K562 (cell line): ENCODE measurements around the gene BBLN. TPM values are rescaled to one million over a fixed set of nuclear protein-coding genes. Genes with fewer than 3 reads are reported as not detected.

ENCODE experiments used
- ARID2 ChIP-seq: fragments of 450-650 bp; IDR thresholded peaks from 2 replicates; pipeline ENCODE4 v1.6.1; 2017; ENCODE audit warnings: antibody characterized with exemption, mild to moderate bottlenecking
- BRF1 ChIP-seq: IDR thresholded peaks from 3 replicates; pipeline ENCODE4 v1.6.1; 2011; ENCODE audit warnings: borderline replicate concordance, mild to moderate bottlenecking; ENCODE audit not compliant: insufficient read length; ENCODE audit errors: extremely low read depth
- CHD4 ChIP-seq: fragments of 200-600 bp; sonication (generic); IDR thresholded peaks from 3 replicates; pipeline ENCODE4 v1.6.1; 2012; ENCODE audit warnings: low read depth, mild to moderate bottlenecking, mixed read lengths, low read length, inconsistent platforms; ENCODE audit not compliant: insufficient read depth, insufficient replicate concordance, poor library complexity, severe bottlenecking
- GATA2 ChIP-seq: sonication (generic); formaldehyde crosslinking; IDR thresholded peaks from 2 replicates; pipeline ENCODE4 v1.4.0; 2020; ENCODE audit warnings: mild to moderate bottlenecking, missing genetic modification reagents
- HNRNPLL ChIP-seq: fragments of 200-400 bp; formaldehyde crosslinking; IDR thresholded peaks from 2 replicates; pipeline ENCODE4 v1.6.1; 2017; ENCODE audit warnings: low read length, low read depth, mild to moderate bottlenecking; ENCODE audit not compliant: poor library complexity, severe bottlenecking
- MTA2 ChIP-seq: fragments of 450-650 bp; IDR thresholded peaks from 2 replicates; pipeline ENCODE4 v1.6.1; 2016; ENCODE audit warnings: low read depth
- SP2 ChIP-seq: IDR thresholded peaks from 2 replicates; pipeline ENCODE4 v1.6.1; 2011; ENCODE audit warnings: mild to moderate bottlenecking, low read depth, low read length, moderate library complexity; ENCODE audit not compliant: poor library complexity, severe bottlenecking; ENCODE audit errors: extremely low read depth
- ZNF133 ChIP-seq: fragments of 250-450 bp; sonication (Bioruptor Pico); IDR thresholded peaks from 2 replicates; pipeline ENCODE4 v1.4.0; 2020; ENCODE audit warnings: mild to moderate bottlenecking
- ZNF583 ChIP-seq: fragments of 250-450 bp; sonication (Bioruptor Pico); IDR thresholded peaks from 2 replicates; pipeline ENCODE4 v1.4.0; 2020
- polyA plus RNA-seq, 8 experiments: library from polyadenylated mRNA; depleted of rRNA in 4 of 8; stranded (reverse) in 5 of 8; unstranded in 3 of 8; fragments of >200 nt; fragmentation: Nextera tagmentation in 2 of 8; fragmentation: Illumina TruSeq in 1 of 8; extraction: Ambion mirVana in 2 of 8; extraction: Trizol in 1 of 8; gene quantifications; 2 replicates each; pipeline versions ENCODE4 v1.2.1 to v1.2.3, GENCODE V29; 2011 to 2014; ENCODE audit warnings: inconsistent platforms in 1 of 8, missing spikeins in 1 of 8
- total RNA-seq, 7 experiments: library from RNA; depleted of rRNA in 6 of 7; stranded (reverse); fragments of >200 nt in 6 of 7; fragmentation: Illumina TruSeq in 2 of 7; extraction: Trizol in 2 of 7; gene quantifications; 2 replicates each; pipeline versions ENCODE4 v1.2.1 to v1.2.3, GENCODE V29; 2011 to 2021; ENCODE audit warnings: low replicate concordance in 1 of 7
- TF ChIP-seq, protein P1 (sequence below): fragments of 450-650 bp; IDR thresholded peaks from 2 replicates; pipeline ENCODE4 v1.6.1; 2016; ENCODE audit warnings: low read depth
- TF ChIP-seq, protein P2 (sequence below): fragments of 450-650 bp; formaldehyde crosslinking; IDR thresholded peaks from 2 replicates; pipeline ENCODE4 v1.4.0; 2020; ENCODE audit warnings: mild to moderate bottlenecking, moderate library complexity
- TF ChIP-seq, protein P3 (sequence below): sonication (generic); formaldehyde crosslinking; IDR thresholded peaks from 2 replicates; pipeline ENCODE4 v1.8.1; 2022; ENCODE audit warnings: missing genetic modification reagents

BBLN gene
- total and polyA plus RNA-seq, 9 of the 15 experiments (the other 6 are each of a cell fraction or from before 2014, with no cell fraction given): 4.2 to 331 (median 87.1) TPM

DNA sequence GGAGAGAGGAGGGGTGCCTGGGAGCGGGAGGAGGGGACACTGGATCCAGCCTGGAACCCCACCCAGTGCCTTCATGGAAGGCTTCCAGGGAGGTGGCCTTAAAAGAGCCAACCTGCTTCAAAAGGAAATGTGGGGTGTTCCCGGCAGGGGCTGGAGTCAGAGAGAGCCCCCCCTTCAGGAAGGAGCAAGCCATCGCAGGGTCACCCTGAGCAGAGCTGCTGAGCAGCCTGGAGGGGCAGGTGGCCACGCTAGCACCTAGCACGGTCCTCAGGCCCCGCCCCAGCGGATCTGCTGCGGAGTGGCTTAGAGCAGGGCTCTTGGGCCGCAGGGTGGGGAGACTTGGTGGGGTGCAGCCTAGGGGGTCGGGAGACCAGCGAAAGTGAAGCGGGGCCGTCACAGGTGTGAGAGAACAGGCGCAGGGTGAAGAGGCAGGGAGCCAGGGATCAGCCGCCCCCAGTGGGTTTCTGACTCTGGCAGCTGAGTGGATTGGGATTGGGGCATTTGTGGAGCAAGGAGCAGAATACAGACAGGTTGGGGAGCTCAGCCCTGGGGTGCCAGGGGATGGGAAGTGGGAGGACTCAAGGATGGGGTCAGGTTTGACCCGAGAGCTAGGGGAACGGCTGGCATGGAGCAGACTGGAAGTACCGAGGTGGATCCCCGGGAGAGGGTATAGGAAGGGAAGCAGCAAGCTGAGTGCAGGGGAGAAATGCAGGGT is 9.3 kb upstream of the BBLN start (continued):
- TF ChIP-seq, protein P1, sequence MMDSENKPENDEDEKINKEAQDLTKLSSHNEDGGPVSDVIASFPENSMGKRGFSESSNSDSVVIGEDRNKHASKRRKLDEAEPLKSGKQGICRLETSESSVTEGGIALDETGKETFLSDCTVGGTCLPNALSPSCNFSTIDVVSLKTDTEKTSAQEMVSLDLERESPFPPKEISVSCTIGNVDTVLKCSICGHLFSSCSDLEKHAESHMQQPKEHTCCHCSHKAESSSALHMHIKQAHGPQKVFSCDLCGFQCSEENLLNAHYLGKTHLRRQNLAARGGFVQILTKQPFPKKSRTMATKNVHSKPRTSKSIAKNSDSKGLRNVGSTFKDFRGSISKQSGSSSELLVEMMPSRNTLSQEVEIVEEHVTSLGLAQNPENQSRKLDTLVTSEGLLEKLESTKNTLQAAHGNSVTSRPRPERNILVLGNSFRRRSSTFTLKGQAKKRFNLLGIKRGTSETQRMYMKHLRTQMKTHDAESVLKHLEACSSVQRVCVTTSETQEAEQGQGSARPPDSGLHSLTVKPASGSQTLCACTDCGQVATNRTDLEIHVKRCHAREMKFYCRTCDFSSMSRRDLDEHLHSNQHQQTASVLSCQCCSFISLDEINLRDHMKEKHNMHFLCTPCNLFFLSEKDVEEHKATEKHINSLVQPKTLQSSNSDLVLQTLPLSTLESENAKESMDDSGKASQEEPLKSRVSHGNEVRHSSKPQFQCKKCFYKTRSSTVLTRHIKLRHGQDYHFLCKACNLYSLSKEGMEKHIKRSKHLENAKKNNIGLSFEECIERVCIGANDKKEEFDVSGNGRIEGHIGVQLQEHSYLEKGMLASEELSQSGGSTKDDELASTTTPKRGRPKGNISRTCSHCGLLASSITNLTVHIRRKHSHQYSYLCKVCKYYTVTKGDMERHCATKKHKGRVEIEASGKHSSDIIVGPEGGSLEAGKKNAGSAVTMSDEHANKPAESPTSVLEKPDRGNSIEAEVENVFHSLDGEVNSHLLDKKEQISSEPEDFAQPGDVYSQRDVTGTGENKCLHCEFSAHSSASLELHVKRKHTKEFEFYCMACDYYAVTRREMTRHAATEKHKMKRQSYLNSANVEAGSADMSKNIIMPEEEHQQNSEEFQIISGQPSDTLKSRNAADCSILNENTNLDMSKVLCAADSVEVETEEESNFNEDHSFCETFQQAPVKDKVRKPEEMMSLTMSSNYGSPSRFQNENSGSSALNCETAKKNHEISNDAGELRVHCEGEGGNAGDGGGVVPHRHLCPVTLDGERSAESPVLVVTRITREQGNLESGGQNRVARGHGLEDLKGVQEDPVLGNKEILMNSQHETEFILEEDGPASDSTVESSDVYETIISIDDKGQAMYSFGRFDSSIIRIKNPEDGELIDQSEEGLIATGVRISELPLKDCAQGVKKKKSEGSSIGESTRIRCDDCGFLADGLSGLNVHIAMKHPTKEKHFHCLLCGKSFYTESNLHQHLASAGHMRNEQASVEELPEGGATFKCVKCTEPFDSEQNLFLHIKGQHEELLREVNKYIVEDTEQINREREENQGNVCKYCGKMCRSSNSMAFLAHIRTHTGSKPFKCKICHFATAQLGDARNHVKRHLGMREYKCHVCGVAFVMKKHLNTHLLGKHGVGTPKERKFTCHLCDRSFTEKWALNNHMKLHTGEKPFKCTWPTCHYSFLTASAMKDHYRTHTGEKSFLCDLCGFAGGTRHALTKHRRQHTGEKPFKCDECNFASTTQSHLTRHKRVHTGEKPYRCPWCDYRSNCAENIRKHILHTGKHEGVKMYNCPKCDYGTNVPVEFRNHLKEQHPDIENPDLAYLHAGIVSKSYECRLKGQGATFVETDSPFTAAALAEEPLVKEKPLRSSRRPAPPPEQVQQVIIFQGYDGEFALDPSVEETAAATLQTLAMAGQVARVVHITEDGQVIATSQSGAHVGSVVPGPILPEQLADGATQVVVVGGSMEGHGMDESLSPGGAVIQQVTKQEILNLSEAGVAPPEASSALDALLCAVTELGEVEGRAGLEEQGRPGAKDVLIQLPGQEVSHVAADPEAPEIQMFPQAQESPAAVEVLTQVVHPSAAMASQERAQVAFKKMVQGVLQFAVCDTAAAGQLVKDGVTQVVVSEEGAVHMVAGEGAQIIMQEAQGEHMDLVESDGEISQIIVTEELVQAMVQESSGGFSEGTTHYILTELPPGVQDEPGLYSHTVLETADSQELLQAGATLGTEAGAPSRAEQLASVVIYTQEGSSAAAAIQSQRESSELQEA: no peak
- TF ChIP-seq BRF1: no peak
- no peak for TF ChIP-seq SP2
- peak; percentile 77 for TF ChIP-seq CHD4
- TF ChIP-seq, protein P2, sequence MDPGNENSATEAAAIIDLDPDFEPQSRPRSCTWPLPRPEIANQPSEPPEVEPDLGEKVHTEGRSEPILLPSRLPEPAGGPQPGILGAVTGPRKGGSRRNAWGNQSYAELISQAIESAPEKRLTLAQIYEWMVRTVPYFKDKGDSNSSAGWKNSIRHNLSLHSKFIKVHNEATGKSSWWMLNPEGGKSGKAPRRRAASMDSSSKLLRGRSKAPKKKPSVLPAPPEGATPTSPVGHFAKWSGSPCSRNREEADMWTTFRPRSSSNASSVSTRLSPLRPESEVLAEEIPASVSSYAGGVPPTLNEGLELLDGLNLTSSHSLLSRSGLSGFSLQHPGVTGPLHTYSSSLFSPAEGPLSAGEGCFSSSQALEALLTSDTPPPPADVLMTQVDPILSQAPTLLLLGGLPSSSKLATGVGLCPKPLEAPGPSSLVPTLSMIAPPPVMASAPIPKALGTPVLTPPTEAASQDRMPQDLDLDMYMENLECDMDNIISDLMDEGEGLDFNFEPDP (CRISPR knock-in tag): no peak
- TF ChIP-seq GATA2 (CRISPR knock-in tag): no peak
- no peak for TF ChIP-seq ARID2
- TF ChIP-seq, protein P3, sequence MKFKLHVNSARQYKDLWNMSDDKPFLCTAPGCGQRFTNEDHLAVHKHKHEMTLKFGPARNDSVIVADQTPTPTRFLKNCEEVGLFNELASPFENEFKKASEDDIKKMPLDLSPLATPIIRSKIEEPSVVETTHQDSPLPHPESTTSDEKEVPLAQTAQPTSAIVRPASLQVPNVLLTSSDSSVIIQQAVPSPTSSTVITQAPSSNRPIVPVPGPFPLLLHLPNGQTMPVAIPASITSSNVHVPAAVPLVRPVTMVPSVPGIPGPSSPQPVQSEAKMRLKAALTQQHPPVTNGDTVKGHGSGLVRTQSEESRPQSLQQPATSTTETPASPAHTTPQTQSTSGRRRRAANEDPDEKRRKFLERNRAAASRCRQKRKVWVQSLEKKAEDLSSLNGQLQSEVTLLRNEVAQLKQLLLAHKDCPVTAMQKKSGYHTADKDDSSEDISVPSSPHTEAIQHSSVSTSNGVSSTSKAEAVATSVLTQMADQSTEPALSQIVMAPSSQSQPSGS (CRISPR knock-in tag): no peak
- TF ChIP-seq HNRNPLL: peak; percentile 29
- no peak for TF ChIP-seq ZNF133 (CRISPR knock-in tag)
- peak; percentile 66 for TF ChIP-seq ZNF583 (CRISPR knock-in tag)
- no peak for TF ChIP-seq MTA2
